ENCODE measurements around the gene MLPH. TPM values are rescaled to one million over a fixed set of nuclear protein-coding genes. Genes with fewer than 3 reads are reported as not detected.

MLPH gene
- total RNA-seq, 2 experiments from 2014 or later, result 0.39 TPM; not detected in 1

DNA sequence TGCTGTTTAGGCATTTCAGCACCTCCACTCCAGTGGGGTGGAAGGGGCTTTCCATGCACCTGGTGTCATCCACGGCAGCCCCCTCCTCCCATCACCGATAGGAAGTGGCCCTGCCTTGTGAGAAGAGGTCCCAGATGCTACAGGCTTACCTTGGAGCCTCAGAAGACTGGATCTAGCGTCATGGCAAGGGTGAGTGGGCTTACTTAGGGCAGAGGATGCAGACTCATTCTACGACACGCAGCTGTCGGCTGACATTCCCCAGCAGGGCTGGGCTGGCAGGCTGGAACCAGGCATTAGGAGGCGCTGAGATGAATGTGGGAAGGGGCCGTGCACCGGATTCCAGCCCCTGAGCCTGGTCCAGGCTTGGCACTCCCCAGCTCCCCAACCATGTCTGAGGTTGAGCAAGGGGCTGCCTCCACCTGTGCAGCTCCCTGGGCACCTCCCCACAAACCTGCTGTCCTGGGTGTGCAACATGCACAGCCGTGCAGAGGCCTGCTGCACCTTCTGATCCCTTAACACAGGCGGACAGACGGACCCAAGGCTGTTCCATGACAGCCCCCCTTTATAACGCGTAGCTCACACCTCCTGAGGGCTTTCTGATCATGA is 77.6 kb downstream of the MLPH start:
- TF ChIP-seq, protein P1, sequence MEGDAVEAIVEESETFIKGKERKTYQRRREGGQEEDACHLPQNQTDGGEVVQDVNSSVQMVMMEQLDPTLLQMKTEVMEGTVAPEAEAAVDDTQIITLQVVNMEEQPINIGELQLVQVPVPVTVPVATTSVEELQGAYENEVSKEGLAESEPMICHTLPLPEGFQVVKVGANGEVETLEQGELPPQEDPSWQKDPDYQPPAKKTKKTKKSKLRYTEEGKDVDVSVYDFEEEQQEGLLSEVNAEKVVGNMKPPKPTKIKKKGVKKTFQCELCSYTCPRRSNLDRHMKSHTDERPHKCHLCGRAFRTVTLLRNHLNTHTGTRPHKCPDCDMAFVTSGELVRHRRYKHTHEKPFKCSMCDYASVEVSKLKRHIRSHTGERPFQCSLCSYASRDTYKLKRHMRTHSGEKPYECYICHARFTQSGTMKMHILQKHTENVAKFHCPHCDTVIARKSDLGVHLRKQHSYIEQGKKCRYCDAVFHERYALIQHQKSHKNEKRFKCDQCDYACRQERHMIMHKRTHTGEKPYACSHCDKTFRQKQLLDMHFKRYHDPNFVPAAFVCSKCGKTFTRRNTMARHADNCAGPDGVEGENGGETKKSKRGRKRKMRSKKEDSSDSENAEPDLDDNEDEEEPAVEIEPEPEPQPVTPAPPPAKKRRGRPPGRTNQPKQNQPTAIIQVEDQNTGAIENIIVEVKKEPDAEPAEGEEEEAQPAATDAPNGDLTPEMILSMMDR (IDR thresholded peaks at IDR 0.05), result no peak
- Histone ChIP-seq H3K27me3 (ENCODE audit: control insufficient read depth in 1 of 2, insufficient read depth in 2 of 2, low read length in 2 of 2) (peaks cover 0 to 7% of the 10 kb centered on the region in 2 experiments), H3K9me3 (ENCODE audit: control insufficient read depth in 1 of 2, insufficient read depth in 1 of 2, low read length in 2 of 2) (peaks cover 0 to 16% of the 10 kb centered on the region in 2 experiments), H3K27ac (ENCODE audit: low read depth in 1 of 2, low read length in 2 of 2) (no peak overlapping the region), H3K4me1 (ENCODE audit: insufficient read depth, low read length) (no peaks in the 10 kb centered on the region), H3K36me3 (ENCODE audit: insufficient read depth, low read length) (no peaks in the 10 kb centered on the region), H3K4me3 (ENCODE audit: low read length) (no peak overlapping the region)
- DNase-seq (no peak), ATAC-seq (ENCODE audit: poor library complexity) (no peak)
- Mint-ChIP-seq H3K4me1 (ENCODE audit: low read depth) (no peaks in the 10 kb centered on the region), H3K27ac (no peak overlapping the region), H3K36me3 (ENCODE audit: low read depth) (no peaks in the 10 kb centered on the region), H3K27me3 (peaks cover 11% of the 10 kb centered on the region), H3K9me3 (no peaks in the 10 kb centered on the region), H3K4me3 (no peak overlapping the region)
- ChIA-PET CTCF (no interaction called here), POLR2A (no interaction called here)
- intact Hi-C loops (cut with DNase I, micrococcal nuclease), result no loop called here

DNA sequence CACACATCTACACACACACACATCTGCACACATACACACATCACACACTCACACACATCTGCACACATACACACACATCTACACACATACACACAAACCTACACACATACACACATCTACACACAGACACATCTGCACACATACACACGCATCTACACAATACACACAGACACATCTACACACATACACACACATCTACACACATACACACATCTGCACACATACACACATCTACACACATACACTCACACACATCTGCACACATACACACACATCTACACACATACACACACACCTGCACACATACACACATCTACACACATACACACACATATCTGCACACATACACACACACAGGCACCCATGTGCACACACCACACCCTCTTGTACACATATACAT is 78.9 kb downstream of the MLPH start:
- CTCF ChIA-PET, result no interaction called here
- peaks cover 11% of the 10 kb centered on the region for H3K27me3 Mint-ChIP-seq
- ATAC-seq (ENCODE audit: poor library complexity), result no peak

DNA sequence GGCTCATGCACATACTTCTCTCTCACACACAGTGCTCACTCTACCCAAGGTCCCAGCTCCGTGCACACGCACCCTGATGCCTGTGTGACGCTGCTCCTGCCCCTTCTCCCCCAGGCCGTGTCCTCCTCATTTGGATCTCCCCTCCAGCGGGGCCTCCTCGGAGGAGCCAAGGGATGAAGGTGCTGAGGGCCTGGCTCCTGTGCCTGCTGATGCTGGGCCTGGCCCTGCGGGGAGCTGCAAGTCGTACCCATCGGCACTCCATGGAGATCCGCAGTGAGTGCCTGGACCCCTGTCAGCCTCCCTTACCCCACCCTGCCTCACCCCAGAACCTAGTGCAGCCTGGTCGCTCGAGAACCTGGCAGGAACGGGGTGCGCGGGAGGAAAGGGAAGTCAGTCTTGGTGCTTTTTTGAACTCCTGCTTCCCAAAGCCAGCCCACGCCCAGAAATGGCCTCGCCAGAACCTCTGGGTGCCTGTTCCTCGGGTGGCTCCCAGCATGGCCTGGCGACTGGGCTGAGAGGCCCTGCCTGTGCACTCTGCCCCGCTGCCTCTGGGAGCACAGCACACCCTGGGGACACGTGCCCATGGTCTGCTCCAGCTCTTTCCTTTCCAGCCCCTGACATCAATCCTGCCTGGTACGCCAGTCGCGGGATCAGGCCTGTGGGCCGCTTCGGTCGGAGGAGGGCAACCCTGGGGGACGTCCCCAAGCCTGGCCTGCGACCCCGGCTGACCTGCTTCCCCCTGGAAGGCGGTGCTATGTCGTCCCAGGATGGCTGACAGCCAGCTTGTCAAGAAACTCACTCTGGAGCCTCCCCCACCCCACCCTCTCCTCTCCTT is 79.6 kb downstream of the MLPH start, which contains the start of gene PRLH:
Gene PRLH, plus strand, starts transcription at position 174 of the 835 bp plus-strand sequence. Its CDS starts 0 bp downstream, at position 174.
- ATAC-seq (ENCODE audit: poor library complexity) (no peak), DNase-seq (no peak)
- Histone ChIP-seq H3K27ac (ENCODE audit: low read depth in 1 of 2, low read length in 2 of 2) (no peak within 1 kb of the TSS), H3K9me3 (ENCODE audit: control insufficient read depth in 1 of 2, insufficient read depth in 1 of 2, low read length in 2 of 2) (peaks cover 0 to 16% of the 10 kb centered on the region in 2 experiments), H3K36me3 (ENCODE audit: insufficient read depth, low read length) (no peaks in the 10 kb centered on the region), H3K4me1 (ENCODE audit: insufficient read depth, low read length) (no peaks in the 10 kb centered on the region), H3K4me3 (ENCODE audit: low read length) (no peak within 1 kb of the TSS), H3K27me3 (ENCODE audit: control insufficient read depth in 1 of 2, insufficient read depth in 2 of 2, low read length in 2 of 2) (peaks cover 0 to 7% of the 10 kb centered on the region in 2 experiments)
- POLR2A ChIA-PET, result no interaction called here
- intact Hi-C loops (cut with DNase I, micrococcal nuclease), result no loop called here
- CTCF ChIA-PET, result no interaction called here
- Mint-ChIP-seq H3K4me1 (ENCODE audit: low read depth) (no peaks in the 10 kb centered on the region), H3K27ac (no peak within 1 kb of the TSS), H3K36me3 (ENCODE audit: low read depth) (no peaks in the 10 kb centered on the region), H3K27me3 (peaks cover 11% of the 10 kb centered on the region), H3K9me3 (no peaks in the 10 kb centered on the region), H3K4me3 (no peak within 1 kb of the TSS)
- TF ChIP-seq, protein P1 (IDR thresholded peaks at IDR 0.05), result no peak

More for the DNA sequence above, 78.9 kb downstream of the MLPH start:
- no peak overlapping the region for H3K27ac Mint-ChIP-seq
- POLR2A ChIA-PET, result no interaction called here
- intact Hi-C loops (cut with DNase I, micrococcal nuclease), result no loop called here
- no peak overlapping the region for H3K4me3 Mint-ChIP-seq
- H3K9me3 Mint-ChIP-seq, result no peaks in the 10 kb centered on the region
- Histone ChIP-seq H3K4me1 (ENCODE audit: insufficient read depth, low read length) (no peaks in the 10 kb centered on the region), H3K27ac (ENCODE audit: low read depth in 1 of 2, low read length in 2 of 2) (no peak overlapping the region), H3K4me3 (ENCODE audit: low read length) (no peak overlapping the region), H3K9me3 (ENCODE audit: control insufficient read depth in 1 of 2, insufficient read depth in 1 of 2, low read length in 2 of 2) (peaks cover 0 to 16% of the 10 kb centered on the region in 2 experiments), H3K27me3 (ENCODE audit: control insufficient read depth in 1 of 2, insufficient read depth in 2 of 2, low read length in 2 of 2) (peaks cover 0 to 7% of the 10 kb centered on the region in 2 experiments), H3K36me3 (ENCODE audit: insufficient read depth, low read length) (no peaks in the 10 kb centered on the region)
- H3K36me3 Mint-ChIP-seq (ENCODE audit: low read depth), result no peaks in the 10 kb centered on the region
- TF ChIP-seq, protein P1 (IDR thresholded peaks at IDR 0.05), result no peak
- H3K4me1 Mint-ChIP-seq (ENCODE audit: low read depth), result no peaks in the 10 kb centered on the region
- no peak for DNase-seq
